Fibroblast of the aortic adventitia (primary cell): ENCODE results near the gene INSRR. TPM values are rescaled to one million over a fixed set of nuclear protein-coding genes. Genes with fewer than 3 reads are reported as not detected.

Experiments used
- DNase-seq: peaks from one replicate; pipeline ENCODE4 v3.0.0-alpha.2; 2010; ENCODE audit warnings: low read depth
- H3K4me3 ChIP-seq: 2 replicates; pipeline ENCODE4 v1.5.1; 2011; ENCODE audit warnings: low read depth, mild to moderate bottlenecking, control low read depth, low read length, moderate library complexity
- CTCF ChIP-seq: IDR thresholded peaks from 2 replicates; pipeline ENCODE4 v1.5.1; 2011; ENCODE audit warnings: mild to moderate bottlenecking, low read length, control low read depth, inconsistent platforms; ENCODE audit not compliant: insufficient read depth
- total RNA-seq: library from RNA; depleted of rRNA; stranded (reverse); fragments of >200 nt; gene quantifications from 2 replicates; pipeline ENCODE4 v1.2.3, GENCODE V29; 2012; ENCODE audit warnings: low replicate concordance

Gene INSRR
- total RNA-seq, 1 donor: not detected

DNA sequence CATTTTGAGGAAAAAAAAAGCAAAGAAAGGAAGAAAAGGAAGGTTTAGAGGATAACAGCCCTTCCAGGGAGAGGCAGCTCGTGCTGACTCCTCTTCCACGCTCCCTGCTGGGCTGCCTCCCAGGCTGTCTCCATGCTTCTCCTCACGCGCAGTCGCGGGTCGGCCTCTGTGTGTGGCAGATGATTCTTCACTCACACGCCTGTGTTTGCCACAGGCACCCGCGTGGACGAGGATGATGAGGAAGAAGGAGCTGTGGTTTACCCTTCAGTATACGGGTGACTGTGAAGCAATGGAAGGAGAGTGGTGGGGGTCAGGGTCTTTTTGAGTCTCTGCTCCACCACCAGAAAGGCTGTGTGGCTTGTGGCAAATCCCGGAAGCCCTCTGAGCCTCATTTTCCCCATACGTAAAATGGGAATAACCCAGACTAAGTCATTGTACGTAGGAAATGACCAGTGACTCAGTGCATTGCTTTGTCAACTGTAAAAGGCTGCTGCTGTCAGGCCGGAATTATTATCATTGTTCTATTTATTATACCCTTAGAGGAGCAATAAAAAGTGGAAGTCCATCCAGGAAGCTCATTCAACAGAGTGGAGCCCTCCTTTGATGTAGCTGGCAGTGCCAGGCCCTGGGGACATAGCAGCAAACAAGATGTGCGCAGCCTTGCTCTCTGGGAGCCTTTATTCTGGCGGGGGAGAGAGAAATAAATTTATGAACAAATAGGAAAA is 30.4 kb downstream of the INSRR start:
- H3K4me3 ChIP-seq: no peak overlapping the region
- no peak for DNase-seq
- no peak for TF ChIP-seq CTCF

DNA sequence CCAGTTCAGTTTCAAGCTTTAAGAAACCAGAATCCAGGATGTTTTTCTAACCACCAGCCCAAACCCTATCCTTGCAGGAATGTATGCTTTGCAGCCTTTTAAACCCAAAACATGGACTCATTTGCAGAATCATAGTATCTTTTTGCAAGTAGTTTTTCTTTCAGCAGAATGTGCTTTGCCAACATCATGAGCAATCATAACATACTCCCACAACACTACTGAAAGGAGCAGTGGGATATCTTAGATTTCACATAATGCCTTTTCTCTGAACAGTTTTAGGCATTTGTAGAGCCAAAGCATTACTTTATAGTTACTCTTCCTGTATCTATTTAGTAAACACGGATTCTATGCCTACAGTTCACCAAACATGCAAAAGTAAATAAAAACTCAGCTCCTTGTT is 32.3 kb downstream of the INSRR start:
- DNase-seq: peak; percentile 53
- no peak overlapping the region for H3K4me3 ChIP-seq
- TF ChIP-seq CTCF: no peak

- no peak for TF ChIP-seq CTCF
- no peak for DNase-seq
- no peak overlapping the region for H3K4me3 ChIP-seq
Observed at GRCh38 chr1:156823210-156823790, 35.6 kb downstream of the INSRR start.

GRCh38 chr1:156822680-156823079 is 36.2 kb downstream of the INSRR start:
- no peak for TF ChIP-seq CTCF
- no peak overlapping the region for H3K4me3 ChIP-seq
- DNase-seq: no peak

- DNase-seq: peak; percentile 39
Observed at GRCh38 chr1:156821801-156822200, 37.1 kb downstream of the INSRR start.

GRCh38 chr1:156816561-156817328 is 42.2 kb downstream of the INSRR start, which contains the start of gene SH2D2A:
Gene SH2D2A, minus strand, starts transcription at chr1:156816848. Its CDS starts 140 bp downstream, at chr1:156816708.
- DNase-seq: no peak
- no peak for TF ChIP-seq CTCF
- no peak within 1 kb of the TSS for H3K4me3 ChIP-seq

More at GRCh38 chr1:156821801-156822200, 37.1 kb downstream of the INSRR start:
- H3K4me3 ChIP-seq: no peak overlapping the region
- TF ChIP-seq CTCF: no peak
